ENCODE data around the gene SPZ1. TPM values are rescaled to one million over a fixed set of nuclear protein-coding genes. Genes with fewer than 3 reads are reported as not detected.

The SPZ1 gene
- total RNA-seq, 1 experiment from 2014 or later: not detected

- DNase-seq (ENCODE audit: low read depth, low spot score): no peak
- in situ Hi-C loops (cut with HindIII; ENCODE audit: low pct_unique_long_range_greater_than_20kb, low sequenced_read_pairs): no loop called here
Observed at GRCh38 chr5:80370390-80370789, 50.6 kb downstream of the SPZ1 start.

Small RNA genes within 50 kb of the gene (small RNA-seq; reads per million reads assigned to genes)
- gene AC026410.2: 0 reads per million in 2 experiments
- gene RF00322: 0 reads per million in 2 experiments
- 0 reads per million in 2 experiments for gene RNU6-211P

Other genes starting within 250 kb of the SPZ1 start
- 41.8 and 43.3 TPM in 2 replicates for gene SERINC5, start 64.0 kb upstream of the SPZ1 start, total RNA-seq (2014; rRNA removed; shearing (Covaris generic))
- 182 and 212 TPM in 2 replicates for gene ZFYVE16, start 88.1 kb downstream of the SPZ1 start, total RNA-seq (2014; rRNA removed; shearing (Covaris generic))
- gene FAM151B, start 168.1 kb downstream of the SPZ1 start, total RNA-seq (2014; rRNA removed; shearing (Covaris generic)): 3.0 and 3.8 TPM in 2 replicates